ENCODE measurements around the gene KDM6A. TPM values are rescaled to one million over a fixed set of nuclear protein-coding genes. Genes with fewer than 3 reads are reported as not detected.
"Not testable (repeated sequence)": the region's sequence is repeated elsewhere in the genome, so short reads cannot be mapped to it uniquely, and the experiment has no call there.

Gene KDM6A
- total and polyA plus RNA-seq, 4 experiments from 2014 or later, result 12.5 to 51.2 (median 34.3) TPM

DNA sequence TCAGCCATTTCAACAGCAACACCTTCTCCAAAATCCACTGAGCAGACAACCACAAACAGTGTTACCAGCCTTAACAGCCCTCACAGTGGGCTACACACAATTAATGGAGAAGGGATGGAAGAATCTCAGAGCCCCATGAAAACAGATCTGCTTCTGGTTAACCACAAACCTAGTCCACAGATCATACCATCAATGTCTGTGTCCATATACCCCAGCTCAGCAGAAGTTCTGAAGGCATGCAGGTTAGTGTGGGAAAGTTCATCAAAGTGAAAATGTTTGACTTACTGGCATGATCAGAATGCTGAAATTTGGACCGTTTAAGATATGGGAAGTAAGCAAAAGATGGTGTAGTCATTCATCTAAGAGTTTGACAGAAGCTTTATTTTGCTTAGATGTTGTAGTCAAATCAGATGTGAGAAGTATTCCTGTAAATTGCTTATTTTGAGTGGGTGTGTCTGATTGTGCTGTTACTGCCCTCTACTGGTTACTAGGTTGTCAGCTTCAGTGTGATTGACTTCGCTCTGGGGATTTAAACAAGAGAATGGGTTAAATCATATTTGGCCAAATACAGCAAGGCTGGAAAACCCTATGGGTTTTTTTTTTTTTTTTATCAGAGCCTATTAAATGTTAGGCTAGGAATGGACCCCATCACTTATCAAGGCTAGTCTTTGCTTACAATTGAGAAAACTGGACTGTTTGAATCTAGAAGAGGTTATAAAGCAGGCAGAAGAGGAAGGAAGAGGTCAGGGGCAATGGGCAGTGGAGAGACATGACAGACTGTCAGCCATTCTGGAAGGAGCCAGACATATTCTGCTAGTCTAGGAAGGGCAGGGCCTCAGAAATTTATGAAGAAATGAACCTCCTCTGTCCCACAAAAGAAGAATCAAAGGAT is 197.4 kb downstream of the KDM6A start:
- peak overlapping the region in 3 of 8 donors; percentile 21 to 35 (median 26) for H3K4me3 Mint-ChIP-seq
- peaks cover 0 to 5% (median 0%) of the 10 kb centered on the region in 8 donors for H3K9me3 Mint-ChIP-seq
- intact Hi-C loops (cut with micrococcal nuclease), result loop anchor here (1.0 to 2.0 kb wide), 2 partner anchors 197 to 1112 kb away; partner anchors contain the start of gene KDM6A
- POLR2A ChIA-PET (ENCODE audit: partially characterized antibody), result interaction anchor here (1.1 kb wide), 2 partner anchors 196 to 198 kb away, joined by 3 to 4 read pairs; partner anchors contain the start of gene KDM6A
- Histone ChIP-seq H3K27ac (ENCODE audit: low read depth, low read length) (no peak overlapping the region), H3K4me3 (ENCODE audit: low read length in 2 of 2) (no peak overlapping the region), H3K9me3 (ENCODE audit: control insufficient read depth in 1 of 2, low read length in 2 of 2) (no peaks in the 10 kb centered on the region), H3K36me3 (ENCODE audit: insufficient read depth, low read length) (peaks cover 10% of the 10 kb centered on the region), H3K27me3 (ENCODE audit: insufficient read depth, low read length) (no peaks in the 10 kb centered on the region), H3K4me1 (ENCODE audit: insufficient read depth, low read length) (peaks cover 28% of the 10 kb centered on the region)
- peak overlapping the region; percentile 40 to 86 (median 65) for H3K27ac Mint-ChIP-seq
- H3K36me3 Mint-ChIP-seq, result peaks cover 32 to 33% of the 10 kb centered on the region in 2 donors
- no peaks in the 10 kb centered on the region for H3K27me3 Mint-ChIP-seq
- peak in 4 of 5 donors; percentile 38 to 52 (median 46) for DNase-seq
- CTCF ChIA-PET (ENCODE audit: partially characterized antibody), result interaction anchor here (0.6 to 1.1 kb wide), 10 partner anchors 10 to 1338 kb away, joined by 3 to 5 read pairs (median 3); no protein-coding TSS in a partner anchor
- H3K4me1 Mint-ChIP-seq, result peaks cover 37 to 74% (median 55%) of the 10 kb centered on the region in 4 donors

DNA sequence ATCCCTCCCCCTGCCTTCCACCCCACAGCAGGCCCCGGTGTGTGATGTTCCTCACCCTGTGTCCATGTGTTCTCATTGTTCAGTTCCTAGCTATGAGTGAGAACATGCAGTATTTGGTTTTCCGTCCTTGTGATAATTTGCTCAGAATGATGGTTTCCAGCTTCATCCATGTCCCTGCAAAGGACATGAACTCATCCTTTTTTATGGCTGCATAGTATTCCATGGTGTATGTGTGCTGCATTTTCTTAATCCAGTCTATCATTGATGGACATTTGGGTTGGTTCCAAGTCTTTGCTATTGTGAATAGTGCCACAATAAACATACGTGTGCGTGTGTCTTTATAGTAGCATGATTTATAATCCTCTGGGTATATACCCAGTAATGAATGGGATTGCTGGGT is 200.0 kb downstream of the KDM6A start:
- Mint-ChIP-seq H3K36me3 (peaks cover 30 to 33% of the 10 kb centered on the region in 2 donors), H3K4me3 (peak overlapping the region in 3 of 8 donors; percentile 22 to 44 (median 26)), H3K4me1 (peaks cover 38 to 71% (median 50%) of the 10 kb centered on the region in 4 donors), H3K27ac (peak overlapping the region in 3 of 7 donors; percentile 23 to 57 (median 27))
- POLR2A ChIA-PET (ENCODE audit: partially characterized antibody); H3K27me3 Mint-ChIP-seq; H3K4me3 ChIP-seq (ENCODE audit: low read length in 2 of 2); H3K9me3 Mint-ChIP-seq; DNase-seq; H3K9me3 ChIP-seq (ENCODE audit: control insufficient read depth in 1 of 2, low read length in 2 of 2); H3K27me3 ChIP-seq (ENCODE audit: insufficient read depth, low read length); intact Hi-C loops (cut with micrococcal nuclease); H3K36me3 ChIP-seq (ENCODE audit: insufficient read depth, low read length); H3K27ac ChIP-seq (ENCODE audit: low read depth, low read length); CTCF ChIA-PET (ENCODE audit: partially characterized antibody): not testable (repeated sequence)
- peaks cover 38% of the 10 kb centered on the region for H3K4me1 ChIP-seq (ENCODE audit: insufficient read depth, low read length)

DNA sequence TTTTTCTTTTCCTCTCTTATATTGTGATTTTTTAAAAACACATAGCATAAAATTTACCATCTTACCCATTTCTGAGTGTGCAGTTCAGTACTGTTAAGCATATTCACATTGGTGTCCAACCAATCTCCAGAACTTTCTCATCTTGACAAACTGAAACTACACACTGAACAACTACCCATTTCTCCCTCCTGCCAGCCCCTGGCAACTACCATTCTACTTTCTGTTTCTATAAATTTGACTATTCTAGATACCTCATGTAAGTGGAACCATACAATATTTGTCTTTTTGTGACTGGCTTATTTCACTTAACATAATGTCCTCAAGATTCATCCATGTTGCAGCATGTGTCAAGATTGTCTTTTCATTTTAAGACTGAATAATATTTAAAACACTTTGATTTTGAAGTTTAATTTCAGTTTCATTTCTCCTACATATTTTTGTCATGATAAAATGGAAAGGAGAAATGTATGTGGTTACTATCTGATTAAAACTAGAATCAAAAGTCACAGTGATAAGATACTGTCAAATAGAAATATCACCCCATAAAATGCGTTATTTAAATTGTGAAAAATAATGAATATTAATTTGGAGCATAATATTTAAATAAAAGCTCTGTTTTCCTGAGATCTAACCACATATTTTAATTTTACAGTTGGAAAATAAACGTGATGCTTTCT is 204.9 kb downstream of the KDM6A start:
- Mint-ChIP-seq H3K4me3 (peak overlapping the region in 7 of 8 donors; percentile 3 to 76 (median 36)), H3K9me3 (peaks cover 0 to 3% (median 0%) of the 10 kb centered on the region in 8 donors), H3K27ac (peak overlapping the region in 5 of 7 donors; percentile 8 to 93 (median 66)), H3K4me1 (peaks cover 24 to 52% (median 31%) of the 10 kb centered on the region in 4 donors), H3K36me3 (peaks cover 30 to 42% of the 10 kb centered on the region in 2 donors), H3K27me3 (no peaks in the 10 kb centered on the region)
- H3K27ac ChIP-seq (ENCODE audit: low read depth, low read length), result no peak overlapping the region
- no peaks in the 10 kb centered on the region for H3K9me3 ChIP-seq (ENCODE audit: control insufficient read depth in 1 of 2, low read length in 2 of 2)
- no peaks in the 10 kb centered on the region for H3K27me3 ChIP-seq (ENCODE audit: insufficient read depth, low read length)
- intact Hi-C loops (cut with micrococcal nuclease), result no loop called here
- peaks cover 18% of the 10 kb centered on the region for H3K4me1 ChIP-seq (ENCODE audit: insufficient read depth, low read length)
- no peak overlapping the region for H3K4me3 ChIP-seq (ENCODE audit: low read length in 2 of 2)
- no peak for DNase-seq
- H3K36me3 ChIP-seq (ENCODE audit: insufficient read depth, low read length), result no peaks in the 10 kb centered on the region
- ChIA-PET CTCF (ENCODE audit: partially characterized antibody) (no interaction called here), POLR2A (ENCODE audit: partially characterized antibody) (no interaction called here)

DNA sequence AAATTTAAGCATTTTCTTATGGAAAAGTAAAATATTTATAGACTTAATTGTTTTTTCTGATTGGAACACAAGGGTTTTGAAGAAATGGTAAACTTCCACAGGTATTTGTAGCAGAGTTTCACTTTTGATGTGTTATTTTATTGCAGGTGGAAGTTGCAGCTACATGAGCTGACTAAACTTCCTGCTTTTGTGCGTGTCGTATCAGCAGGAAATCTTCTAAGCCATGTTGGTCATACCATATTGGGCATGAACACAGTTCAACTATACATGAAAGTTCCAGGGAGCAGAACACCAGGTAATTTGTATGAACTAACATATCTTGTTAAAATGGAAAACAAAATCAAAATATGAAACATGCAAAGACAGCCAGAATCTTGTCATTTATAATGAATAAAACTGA is 210.3 kb downstream of the KDM6A start:
- Mint-ChIP-seq H3K4me3 (no peak overlapping the region), H3K27me3 (no peaks in the 10 kb centered on the region), H3K27ac (peak overlapping the region in 4 of 7 donors; percentile 9 to 69 (median 40)), H3K4me1 (peaks cover 8 to 24% (median 13%) of the 10 kb centered on the region in 4 donors), H3K9me3 (no peaks in the 10 kb centered on the region), H3K36me3 (peaks cover 35 to 58% of the 10 kb centered on the region in 2 donors)
- Histone ChIP-seq H3K27ac (ENCODE audit: low read depth, low read length) (no peak overlapping the region), H3K4me3 (ENCODE audit: low read length in 2 of 2) (no peak overlapping the region), H3K4me1 (ENCODE audit: insufficient read depth, low read length) (peaks cover 5% of the 10 kb centered on the region), H3K36me3 (ENCODE audit: insufficient read depth, low read length) (no peaks in the 10 kb centered on the region), H3K9me3 (ENCODE audit: control insufficient read depth in 1 of 2, low read length in 2 of 2) (no peaks in the 10 kb centered on the region), H3K27me3 (ENCODE audit: insufficient read depth, low read length) (no peaks in the 10 kb centered on the region)
- DNase-seq, result no peak
- intact Hi-C loops (cut with micrococcal nuclease), result no loop called here
- CTCF ChIA-PET (ENCODE audit: partially characterized antibody), result interaction anchor here (1.2 kb wide), 1 partner anchor 13 kb away, joined by 3 read pairs; no protein-coding TSS in a partner anchor
- POLR2A ChIA-PET (ENCODE audit: partially characterized antibody), result no interaction called here

DNA sequence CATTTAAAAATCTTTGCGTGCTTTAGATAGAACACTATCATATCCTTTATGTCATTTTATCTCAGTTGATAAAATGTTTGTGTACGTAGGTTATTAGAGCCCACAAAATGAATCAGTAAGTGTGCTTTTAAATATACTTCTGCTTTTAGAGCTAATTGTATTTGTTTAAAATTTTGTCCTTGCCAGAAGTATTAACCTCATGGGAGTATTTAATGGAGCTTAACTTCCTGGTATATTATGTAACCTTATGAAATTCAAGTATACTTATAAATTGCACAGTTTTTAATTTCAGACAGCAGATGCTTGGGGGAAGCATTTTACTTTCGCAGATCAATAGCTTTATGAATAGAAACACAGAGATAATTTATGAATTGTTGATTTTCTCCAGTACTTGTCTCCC is 237.5 kb downstream of the KDM6A start:
- intact Hi-C loops (cut with micrococcal nuclease), result no loop called here
- Mint-ChIP-seq H3K4me1 (peaks cover 0 to 5% (median 1%) of the 10 kb centered on the region in 4 donors), H3K4me3 (no peak overlapping the region), H3K9me3 (peaks cover 0 to 7% (median 0%) of the 10 kb centered on the region in 8 donors), H3K27ac (no peak overlapping the region), H3K27me3 (no peaks in the 10 kb centered on the region), H3K36me3 (peaks cover 40 to 62% of the 10 kb centered on the region in 2 donors)
- Histone ChIP-seq H3K27ac (ENCODE audit: low read depth, low read length) (no peak overlapping the region), H3K27me3 (ENCODE audit: insufficient read depth, low read length) (no peaks in the 10 kb centered on the region), H3K4me1 (ENCODE audit: insufficient read depth, low read length) (no peaks in the 10 kb centered on the region), H3K36me3 (ENCODE audit: insufficient read depth, low read length) (no peaks in the 10 kb centered on the region), H3K9me3 (ENCODE audit: control insufficient read depth in 1 of 2, low read length in 2 of 2) (no peaks in the 10 kb centered on the region), H3K4me3 (ENCODE audit: low read length in 2 of 2) (no peak overlapping the region)
- CTCF ChIA-PET (ENCODE audit: partially characterized antibody), result no interaction called here
- POLR2A ChIA-PET (ENCODE audit: partially characterized antibody), result no interaction called here
- DNase-seq, result no peak

DNA sequence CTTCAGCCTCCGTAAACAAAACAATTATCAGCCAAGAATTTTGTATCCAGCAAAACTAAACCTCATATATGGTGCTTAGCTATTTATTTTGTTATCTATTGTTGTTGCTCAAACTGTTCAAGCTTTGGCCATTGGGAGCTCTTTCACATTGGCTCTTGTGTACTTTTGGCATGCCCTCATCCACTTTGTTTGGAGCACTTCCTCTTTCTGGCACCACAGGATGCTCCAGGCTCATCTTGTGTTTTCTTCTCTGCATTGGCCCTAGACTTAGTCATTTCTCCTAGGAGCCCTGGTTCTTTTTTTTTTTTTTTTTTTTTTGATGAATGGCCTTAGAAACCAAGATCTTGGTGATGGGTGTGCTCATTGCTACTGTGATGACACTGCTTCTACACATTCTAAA is 253.2 kb downstream of the KDM6A start:
- ChIA-PET CTCF (ENCODE audit: partially characterized antibody) (no interaction called here), POLR2A (ENCODE audit: partially characterized antibody) (no interaction called here)
- H3K4me1 Mint-ChIP-seq, result no peaks in the 10 kb centered on the region
- DNase-seq, result no peak
- H3K9me3 Mint-ChIP-seq, result peaks cover 0 to 31% (median 19%) of the 10 kb centered on the region in 8 donors
- Histone ChIP-seq H3K36me3 (ENCODE audit: insufficient read depth, low read length) (no peaks in the 10 kb centered on the region), H3K4me1 (ENCODE audit: insufficient read depth, low read length) (no peaks in the 10 kb centered on the region), H3K27ac (ENCODE audit: low read depth, low read length) (no peak overlapping the region), H3K9me3 (ENCODE audit: control insufficient read depth in 1 of 2, low read length in 2 of 2) (no peaks in the 10 kb centered on the region), H3K27me3 (ENCODE audit: insufficient read depth, low read length) (no peaks in the 10 kb centered on the region), H3K4me3 (ENCODE audit: low read length in 2 of 2) (no peak overlapping the region)
- H3K27me3 Mint-ChIP-seq, result peaks cover 6 to 7% of the 10 kb centered on the region in 2 donors
- intact Hi-C loops (cut with micrococcal nuclease), result no loop called here
- H3K4me3 Mint-ChIP-seq, result no peak overlapping the region
- H3K27ac Mint-ChIP-seq, result no peak overlapping the region
- peaks cover 0 to 8% of the 10 kb centered on the region in 2 donors for H3K36me3 Mint-ChIP-seq

DNA sequence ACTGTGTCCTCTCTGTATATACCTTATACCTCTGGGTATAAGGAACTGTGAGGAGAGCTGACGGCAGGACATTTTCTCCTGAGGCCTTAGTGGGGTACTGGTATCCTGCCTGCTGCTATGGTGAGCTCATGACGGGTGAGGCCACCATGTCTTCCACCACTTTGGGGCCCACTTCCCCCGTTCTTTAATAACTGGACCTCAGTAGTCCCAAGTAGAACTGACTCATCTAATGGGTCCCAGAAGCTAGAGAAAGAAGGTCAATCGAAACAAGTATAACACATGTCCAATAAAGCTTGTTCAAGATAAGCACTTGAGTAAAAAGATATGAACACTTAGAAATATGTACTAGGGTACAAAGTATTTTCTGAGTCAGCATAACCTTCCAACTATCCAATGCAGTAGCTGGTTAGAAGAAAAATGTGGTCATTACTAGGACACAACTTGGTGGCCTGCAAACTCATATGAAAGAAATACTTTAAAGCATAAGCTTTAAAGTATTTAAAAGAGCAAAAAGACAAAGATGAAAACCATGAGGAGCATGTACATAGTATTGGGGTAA is 256.0 kb downstream of the KDM6A start:
- Histone ChIP-seq H3K36me3 (ENCODE audit: insufficient read depth, low read length) (no peaks in the 10 kb centered on the region), H3K9me3 (ENCODE audit: control insufficient read depth in 1 of 2, low read length in 2 of 2) (no peaks in the 10 kb centered on the region), H3K27ac (ENCODE audit: low read depth, low read length) (no peak overlapping the region), H3K27me3 (ENCODE audit: insufficient read depth, low read length) (no peaks in the 10 kb centered on the region), H3K4me1 (ENCODE audit: insufficient read depth, low read length) (no peaks in the 10 kb centered on the region), H3K4me3 (ENCODE audit: low read length in 2 of 2) (no peak overlapping the region)
- H3K4me3 Mint-ChIP-seq, result no peak overlapping the region
- H3K27me3 Mint-ChIP-seq, result peaks cover under 1 to 6% of the 10 kb centered on the region in 2 donors
- ChIA-PET POLR2A (ENCODE audit: partially characterized antibody) (no interaction called here), CTCF (ENCODE audit: partially characterized antibody) (no interaction called here)
- peaks cover 0 to 35% (median 18%) of the 10 kb centered on the region in 8 donors for H3K9me3 Mint-ChIP-seq
- peaks cover 0 to 8% of the 10 kb centered on the region in 2 donors for H3K36me3 Mint-ChIP-seq
- H3K4me1 Mint-ChIP-seq, result no peaks in the 10 kb centered on the region
- H3K27ac Mint-ChIP-seq, result no peak overlapping the region
- intact Hi-C loops (cut with micrococcal nuclease), result no loop called here
- no peak for DNase-seq
